NK-92 (cell line): Measurements from ENCODE around the gene TFAP2E.
"Not testable (repeated sequence)": the region's sequence is repeated elsewhere in the genome, so short reads cannot be mapped to it uniquely, and the experiment has no call there.

Source experiments
- DNase-seq: peaks from one replicate; lab custom pipeline; 2025; ENCODE audit not compliant: unreplicated experiment; lab: John Stamatoyannopoulos, UW

TFAP2E gene

GRCh38 chr1:35572296-35572695 is 818 bp upstream of the TFAP2E start:
- DNase-seq = no peak

DNA sequence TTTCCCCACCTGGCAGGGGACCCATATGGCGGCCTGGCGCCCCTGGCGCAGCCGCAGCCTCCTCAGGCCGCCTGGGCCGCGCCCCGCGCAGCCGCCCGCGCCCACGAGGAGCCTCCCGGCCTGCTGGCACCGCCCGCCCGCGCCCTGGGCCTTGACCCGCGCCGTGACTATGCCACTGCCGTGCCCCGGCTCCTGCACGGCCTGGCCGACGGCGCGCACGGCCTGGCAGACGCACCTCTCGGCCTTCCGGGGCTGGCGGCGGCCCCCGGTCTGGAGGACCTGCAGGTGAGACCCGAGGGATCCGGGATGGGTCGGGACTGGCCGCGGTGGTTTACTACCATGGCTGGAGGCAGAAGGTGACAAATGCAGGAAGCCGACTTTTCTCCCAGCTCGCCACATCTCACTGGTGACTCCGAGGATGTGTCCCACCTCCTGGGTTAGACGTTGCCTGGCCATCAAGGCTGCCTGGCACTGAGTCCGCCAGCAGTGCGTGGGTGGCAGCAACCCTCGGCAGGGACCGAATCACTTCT is 1.1 kb downstream of the TFAP2E start:
- no peak for DNase-seq

DNA sequence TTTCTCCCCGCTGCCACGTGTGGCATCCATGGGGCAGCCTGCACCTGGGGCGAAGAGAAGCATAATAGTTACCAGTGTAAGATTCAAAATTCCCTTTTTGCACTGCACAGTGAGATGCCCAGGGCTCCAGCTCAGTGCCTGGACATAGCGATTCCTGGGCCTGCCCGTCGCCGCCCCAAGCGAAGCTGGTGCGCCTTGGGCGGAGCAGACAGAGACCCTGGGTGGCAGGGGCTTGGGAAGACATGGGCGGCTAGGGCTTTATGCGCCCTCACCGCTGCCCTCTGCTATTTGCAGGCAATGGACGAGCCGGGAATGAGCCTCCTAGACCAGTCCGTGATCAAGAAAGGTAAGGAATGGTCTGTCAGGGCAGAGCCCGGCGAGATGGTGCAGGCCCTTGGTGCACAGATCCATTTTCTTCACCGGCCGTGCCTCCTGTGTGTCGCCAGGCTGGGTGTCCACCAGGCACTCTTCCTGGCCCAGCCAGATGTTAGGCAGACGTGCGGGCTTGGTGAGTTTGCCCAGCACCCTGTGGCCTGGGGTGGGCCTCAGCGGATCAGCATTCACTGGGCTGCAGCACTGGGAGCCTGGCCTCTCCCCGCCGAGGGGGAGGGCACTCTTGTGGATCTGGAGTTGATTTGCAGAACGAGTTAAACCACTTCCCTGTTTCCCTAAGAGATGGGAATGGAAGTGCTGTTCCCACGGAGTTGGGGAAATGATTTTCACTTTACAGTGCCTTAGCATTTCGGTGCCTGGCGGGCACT is 1.7 kb downstream of the TFAP2E start:
- no peak for DNase-seq

DNA sequence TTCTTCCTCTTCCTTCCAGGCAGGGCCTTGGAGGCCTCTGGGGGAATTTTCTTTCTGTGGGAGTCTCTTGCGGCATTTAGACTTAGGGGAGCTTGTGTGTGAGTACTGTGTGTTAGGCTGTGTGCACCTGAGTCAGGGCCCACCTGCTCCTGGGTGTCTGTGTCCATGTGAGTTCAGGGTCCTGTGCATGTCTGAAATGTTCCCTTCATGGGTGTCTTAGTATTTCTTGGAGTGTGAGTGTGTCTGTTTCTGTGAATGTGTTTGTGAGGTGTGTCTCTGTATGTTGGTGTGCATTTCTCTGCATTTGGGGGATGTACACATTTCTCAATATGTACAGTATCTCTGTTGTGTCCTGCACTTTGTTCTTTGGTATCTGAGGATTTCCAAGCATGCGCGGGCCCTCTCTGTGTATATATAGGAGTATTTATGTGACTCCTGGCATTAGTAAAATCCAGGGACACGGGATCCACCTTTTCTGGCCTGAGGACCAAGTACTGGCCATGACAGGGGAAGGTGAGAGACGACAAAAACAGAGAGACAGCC is 2.4 kb downstream of the TFAP2E start:
- no peak for DNase-seq

GRCh38 chr1:35576061-35576765 is 3.1 kb downstream of the TFAP2E start:
- no peak for DNase-seq

GRCh38 chr1:35576766-35577070 is 3.6 kb downstream of the TFAP2E start:
- not testable (repeated sequence) for DNase-seq

DNA sequence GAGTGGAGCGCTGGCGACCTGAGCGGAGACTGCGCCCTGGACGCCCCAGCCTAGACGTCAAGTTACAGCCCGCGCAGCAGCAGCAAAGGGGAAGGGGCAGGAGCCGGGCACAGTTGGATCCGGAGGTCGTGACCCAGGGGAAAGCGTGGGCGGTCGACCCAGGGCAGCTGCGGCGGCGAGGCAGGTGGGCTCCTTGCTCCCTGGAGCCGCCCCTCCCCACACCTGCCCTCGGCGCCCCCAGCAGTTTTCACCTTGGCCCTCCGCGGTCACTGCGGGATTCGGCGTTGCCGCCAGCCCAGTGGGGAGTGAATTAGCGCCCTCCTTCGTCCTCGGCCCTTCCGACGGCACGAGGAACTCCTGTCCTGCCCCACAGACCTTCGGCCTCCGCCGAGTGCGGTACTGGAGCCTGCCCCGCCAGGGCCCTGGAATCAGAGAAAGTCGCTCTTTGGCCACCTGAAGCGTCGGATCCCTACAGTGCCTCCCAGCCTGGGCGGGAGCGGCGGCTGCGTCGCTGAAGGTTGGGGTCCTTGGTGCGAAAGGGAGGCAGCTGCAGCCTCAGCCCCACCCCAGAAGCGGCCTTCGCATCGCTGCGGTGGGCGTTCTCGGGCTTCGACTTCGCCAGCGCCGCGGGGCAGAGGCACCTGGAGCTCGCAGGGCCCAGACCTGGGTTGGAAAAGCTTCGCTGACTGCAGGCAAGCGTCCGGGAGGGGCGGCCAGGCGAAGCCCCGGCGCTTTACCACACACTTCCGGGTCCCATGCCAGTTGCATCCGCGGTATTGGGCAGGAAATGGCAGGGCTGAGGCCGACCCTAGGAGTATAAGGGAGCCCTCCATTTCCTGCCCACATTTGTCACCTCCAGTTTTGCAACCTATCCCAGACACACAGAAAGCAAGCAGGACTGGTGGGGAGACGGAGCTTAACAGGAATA is 4.2 kb downstream of the TFAP2E start:
- no peak for DNase-seq

- no peak for DNase-seq
Measured at GRCh38 chr1:35580949-35581388, 7.9 kb downstream of the TFAP2E start.

- not testable (repeated sequence) for DNase-seq
Measured at GRCh38 chr1:35581621-35582020, 8.5 kb downstream of the TFAP2E start.

GRCh38 chr1:35585281-35585680 is 12.2 kb downstream of the TFAP2E start:
- no peak for DNase-seq

DNA sequence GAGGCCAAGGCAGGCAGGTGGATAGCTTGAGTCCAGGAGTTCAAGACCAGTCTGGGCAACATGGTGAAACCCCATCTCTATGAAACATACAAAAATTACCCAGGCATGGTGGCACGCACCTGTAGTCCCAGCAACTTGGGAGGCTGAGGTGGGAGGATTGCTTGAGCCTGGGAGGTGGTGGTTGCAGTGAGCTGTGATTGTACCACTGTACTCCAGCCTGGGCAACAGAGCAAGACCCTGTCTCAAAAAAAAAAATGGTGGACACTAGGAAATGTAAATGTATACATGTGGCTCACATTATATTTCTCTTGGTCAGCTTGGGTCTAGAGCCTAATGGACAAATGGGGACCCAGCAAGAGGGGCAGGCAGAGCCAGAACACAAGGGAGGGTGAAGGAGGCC is 12.7 kb downstream of the TFAP2E start:
- DNase-seq = not testable (repeated sequence)

GRCh38 chr1:35586808-35587207 is 13.7 kb downstream of the TFAP2E start:
- no peak for DNase-seq

GRCh38 chr1:35587736-35588135 is 14.6 kb downstream of the TFAP2E start:
- DNase-seq = no peak

GRCh38 chr1:35588197-35588910 is 15.2 kb downstream of the TFAP2E start:
- DNase-seq = no peak

GRCh38 chr1:35589516-35590427 is 16.7 kb downstream of the TFAP2E start:
- no peak for DNase-seq

- no peak for DNase-seq
Measured at GRCh38 chr1:35590476-35591040, 17.4 kb downstream of the TFAP2E start.

GRCh38 chr1:35591211-35591610 is 18.1 kb downstream of the TFAP2E start:
- no peak for DNase-seq

- DNase-seq = no peak
Measured at GRCh38 chr1:35592991-35593769, 20.1 kb downstream of the TFAP2E start.
